Bronchial epithelial cell (primary cell): Measurements from ENCODE around the gene HDAC4. TPM values are rescaled to one million over a fixed set of nuclear protein-coding genes. Genes with fewer than 3 reads are reported as not detected.

Experiments used
- DNase-seq: peaks from one replicate; pipeline ENCODE4 v3.0.0-alpha.2; 2010; ENCODE audit warnings: low read depth
- FAIRE-seq: peaks from 2 replicates; lab custom pipeline; 2011; peaks lifted over from hg19 to GRCh38; lab: Jason Lieb, UNC
- H3K27me3 ChIP-seq: 2 replicates; pipeline ENCODE4 v1.5.1; 2011; ENCODE audit warnings: low read length; ENCODE audit not compliant: control insufficient read depth, insufficient read depth
- H3K36me3 ChIP-seq: 2 replicates; pipeline ENCODE4 v1.5.1; 2011; ENCODE audit warnings: low read length; ENCODE audit not compliant: control insufficient read depth, insufficient read depth
- H3K4me3 ChIP-seq: 2 replicates; pipeline ENCODE4 v1.5.1; 2011; ENCODE audit warnings: mild to moderate bottlenecking, low read depth, low read length, control low read depth
- total RNA-seq: library from RNA; depleted of rRNA; stranded (reverse); fragments of >200 nt; gene quantifications from 2 replicates; pipeline ENCODE4 v1.2.1, GENCODE V29; 2014
- TF ChIP-seq, protein P1 (sequence below): IDR thresholded peaks from 2 replicates; pipeline ENCODE4 v1.5.1; 2011; ENCODE audit warnings: mild to moderate bottlenecking, moderate library complexity, low read length, control low read depth, inconsistent platforms; ENCODE audit not compliant: insufficient read depth, severe bottlenecking

The HDAC4 gene
- total RNA-seq, 1 donor from 2014 or later: 5.3 TPM

DNA sequence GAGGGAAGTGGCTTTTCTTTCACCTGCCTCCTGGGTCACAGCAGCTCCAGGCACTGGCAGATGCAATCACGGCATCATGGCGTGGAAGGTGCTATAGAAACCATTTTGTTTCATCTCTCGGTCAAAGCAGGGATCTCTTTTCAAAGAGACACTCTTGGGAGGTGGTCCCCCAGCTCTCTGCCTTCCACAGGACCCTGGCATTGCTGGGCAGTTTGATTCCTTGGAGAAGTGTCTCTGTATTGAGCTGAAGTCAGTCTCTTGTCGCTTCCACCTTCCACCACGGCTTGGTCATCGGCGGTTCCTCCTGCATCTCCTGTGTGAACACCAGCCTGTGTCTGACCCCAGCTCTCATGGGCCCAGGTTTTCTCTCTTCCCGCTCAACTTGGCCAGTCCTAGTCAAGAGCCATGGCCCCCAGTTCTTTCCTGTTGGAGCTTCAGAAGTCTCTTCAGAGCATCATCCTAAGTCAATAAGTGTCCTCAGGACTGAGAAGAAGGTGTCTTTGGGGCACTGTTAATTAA, 42.3 kb upstream of the HDAC4 start:
- Histone ChIP-seq H3K27me3 (peaks cover 8% of the 10 kb centered on the region), H3K36me3 (no peaks in the 10 kb centered on the region), H3K4me3 (no peak overlapping the region)
- TF ChIP-seq, protein P1, sequence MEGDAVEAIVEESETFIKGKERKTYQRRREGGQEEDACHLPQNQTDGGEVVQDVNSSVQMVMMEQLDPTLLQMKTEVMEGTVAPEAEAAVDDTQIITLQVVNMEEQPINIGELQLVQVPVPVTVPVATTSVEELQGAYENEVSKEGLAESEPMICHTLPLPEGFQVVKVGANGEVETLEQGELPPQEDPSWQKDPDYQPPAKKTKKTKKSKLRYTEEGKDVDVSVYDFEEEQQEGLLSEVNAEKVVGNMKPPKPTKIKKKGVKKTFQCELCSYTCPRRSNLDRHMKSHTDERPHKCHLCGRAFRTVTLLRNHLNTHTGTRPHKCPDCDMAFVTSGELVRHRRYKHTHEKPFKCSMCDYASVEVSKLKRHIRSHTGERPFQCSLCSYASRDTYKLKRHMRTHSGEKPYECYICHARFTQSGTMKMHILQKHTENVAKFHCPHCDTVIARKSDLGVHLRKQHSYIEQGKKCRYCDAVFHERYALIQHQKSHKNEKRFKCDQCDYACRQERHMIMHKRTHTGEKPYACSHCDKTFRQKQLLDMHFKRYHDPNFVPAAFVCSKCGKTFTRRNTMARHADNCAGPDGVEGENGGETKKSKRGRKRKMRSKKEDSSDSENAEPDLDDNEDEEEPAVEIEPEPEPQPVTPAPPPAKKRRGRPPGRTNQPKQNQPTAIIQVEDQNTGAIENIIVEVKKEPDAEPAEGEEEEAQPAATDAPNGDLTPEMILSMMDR: no peak
- DNase-seq (no peak), FAIRE-seq (no peak)

DNA sequence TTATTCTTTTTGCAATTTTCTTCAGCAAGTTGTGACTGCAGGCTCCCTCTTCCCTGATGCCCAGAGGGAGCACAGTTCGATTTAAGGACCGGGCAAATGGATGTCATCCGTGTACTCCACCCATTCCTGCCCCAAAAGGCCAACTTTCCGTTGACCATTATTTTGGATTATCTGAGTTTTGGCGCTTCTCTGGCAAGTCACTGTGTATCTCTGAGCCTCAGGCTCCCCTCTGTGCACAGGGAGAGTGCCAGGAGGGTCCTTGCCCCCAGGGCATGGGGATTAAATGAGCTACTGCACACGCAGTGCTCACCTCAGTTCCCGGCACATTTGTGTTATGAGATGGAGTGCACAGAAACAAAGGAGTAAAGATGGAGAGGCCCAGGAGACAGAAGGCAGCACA, 41.4 kb upstream of the HDAC4 start:
- TF ChIP-seq, protein P1: no peak
- FAIRE-seq: no peak
- Histone ChIP-seq H3K4me3 (no peak overlapping the region), H3K36me3 (no peaks in the 10 kb centered on the region), H3K27me3 (peaks cover 8% of the 10 kb centered on the region)
- no peak for DNase-seq

- FAIRE-seq: no peak
- Histone ChIP-seq H3K36me3 (no peaks in the 10 kb centered on the region), H3K4me3 (no peak overlapping the region), H3K27me3 (peaks cover 8% of the 10 kb centered on the region)
- no peak for DNase-seq
- TF ChIP-seq, protein P1: no peak
These were observed 40.6 kb upstream of the HDAC4 start for GRCh38 chr2:239441261-239442078.

- TF ChIP-seq, protein P1: no peak
- Histone ChIP-seq H3K36me3 (no peaks in the 10 kb centered on the region), H3K4me3 (no peak overlapping the region), H3K27me3 (peaks cover 8% of the 10 kb centered on the region)
- DNase-seq (no peak), FAIRE-seq (no peak)
These were observed 39.7 kb upstream of the HDAC4 start for GRCh38 chr2:239440511-239440959.

DNA sequence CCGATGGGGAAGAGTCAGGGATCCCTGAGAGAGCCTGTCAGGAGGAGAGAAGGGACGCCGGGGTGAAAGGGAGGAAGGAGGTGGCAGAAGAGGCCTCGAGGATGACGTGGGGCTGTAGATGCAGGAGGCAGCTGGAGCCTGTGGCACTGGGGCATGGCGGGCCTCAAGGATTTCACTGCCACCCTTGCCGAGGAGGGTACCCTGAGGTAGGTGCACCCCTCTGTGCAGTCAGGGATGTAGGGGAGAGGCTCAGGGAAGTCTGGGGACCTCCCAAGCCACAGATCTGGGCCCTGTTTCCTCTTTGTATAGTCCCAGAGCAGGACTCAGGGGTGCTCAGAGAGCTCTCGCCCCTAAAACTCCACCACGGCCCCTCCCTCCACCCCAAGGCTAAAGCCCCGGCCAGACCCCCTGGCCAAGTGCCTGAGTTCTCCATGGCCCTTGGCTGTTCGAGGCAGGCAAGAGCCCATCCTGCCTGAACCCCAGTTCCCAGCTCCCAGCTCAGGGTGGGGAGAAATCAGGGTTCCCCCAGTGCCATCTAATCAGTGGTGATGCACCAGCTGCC, 39.0 kb upstream of the HDAC4 start:
- no peak for DNase-seq
- TF ChIP-seq, protein P1: no peak
- H3K36me3 ChIP-seq: no peaks in the 10 kb centered on the region
- peaks cover 8% of the 10 kb centered on the region for H3K27me3 ChIP-seq
- no peak for FAIRE-seq
- no peak overlapping the region for H3K4me3 ChIP-seq
